RWPE2 (cell line): ENCODE data around the gene CCDC187.
"Not testable (repeated sequence)": the region's sequence is repeated elsewhere in the genome, so short reads cannot be mapped to it uniquely, and the experiment has no call there.

Experiments
- ATAC-seq: fragments of 200-7000 bp; cut with Tn5 transposase; 3 replicates; pipeline ENCODE4 v1.9.1; 2021; ENCODE audit warnings: low read depth
- DNase-seq: peaks from one replicate; pipeline ENCODE4 v3.0.0-alpha.2; 2020; ENCODE audit warnings: low spot score
- H3K27ac ChIP-seq: fragments of 450-650 bp; 2 replicates; pipeline ENCODE4 v1.5.1; 2017; ENCODE audit warnings: mild to moderate bottlenecking; ENCODE audit not compliant: poor library complexity, severe bottlenecking
- H3K27me3 ChIP-seq: fragments of 250-450 bp; sonication (Bioruptor Pico); 2 replicates; pipeline ENCODE4 v1.5.1; 2021; ENCODE audit warnings: mild to moderate bottlenecking, moderate library complexity; ENCODE audit not compliant: insufficient read depth, poor library complexity, severe bottlenecking
- H3K36me3 ChIP-seq: fragments of 250-450 bp; sonication (Bioruptor Pico); 2 replicates; pipeline ENCODE4 v1.5.1; 2020; ENCODE audit warnings: low read depth, mild to moderate bottlenecking, moderate library complexity
- H3K4me1 ChIP-seq: fragments of 250-450 bp; sonication (Bioruptor Pico); 2 replicates; pipeline ENCODE4 v1.5.1; 2021; ENCODE audit warnings: mild to moderate bottlenecking, moderate library complexity; ENCODE audit not compliant: insufficient read depth, poor library complexity, severe bottlenecking
- H3K4me3 ChIP-seq: fragments of 250-450 bp; sonication (Bioruptor Pico); 2 replicates; pipeline ENCODE4 v1.5.1; 2021; ENCODE audit warnings: mild to moderate bottlenecking, moderate library complexity; ENCODE audit not compliant: severe bottlenecking
- H3K9me3 ChIP-seq: fragments of 250-450 bp; sonication (Bioruptor Pico); 2 replicates; pipeline ENCODE4 v1.5.1; 2021; ENCODE audit warnings: mild to moderate bottlenecking, moderate library complexity; ENCODE audit not compliant: severe bottlenecking
- CTCF ChIP-seq: fragments of 450-650 bp; IDR thresholded peaks from one replicate; pipeline ENCODE4 v1.5.1; 2017; ENCODE audit warnings: mild to moderate bottlenecking, moderate library complexity; ENCODE audit not compliant: poor library complexity, severe bottlenecking

CCDC187 gene

GRCh38 chr9:136303825-136304416 is at the start of gene CCDC187:
CCDC187 (minus strand) TSS chr9:136304094; CDS start chr9:136303830, 264 bp downstream.
- Histone ChIP-seq H3K36me3 (no peaks in the 10 kb centered on the region), H3K27me3 (no peaks in the 10 kb centered on the region), H3K4me3 (no peak within 1 kb of the TSS), H3K4me1 (no peaks in the 10 kb centered on the region), H3K27ac (no peak within 1 kb of the TSS), H3K9me3 (no peaks in the 10 kb centered on the region)
- DNase-seq = no peak
- no peak for TF ChIP-seq CTCF
- no peak for ATAC-seq

- TF ChIP-seq CTCF = no peak
- no peak overlapping the region for H3K27ac ChIP-seq
- no peak overlapping the region for H3K4me3 ChIP-seq
- H3K27me3 ChIP-seq = no peaks in the 10 kb centered on the region
- no peaks in the 10 kb centered on the region for H3K9me3 ChIP-seq
- ATAC-seq = no peak
- no peaks in the 10 kb centered on the region for H3K36me3 ChIP-seq
- no peaks in the 10 kb centered on the region for H3K4me1 ChIP-seq
- no peak for DNase-seq
Observed at GRCh38 chr9:136353088-136353487, 49.2 kb upstream of the CCDC187 start.

- Histone ChIP-seq H3K27me3 (no peaks in the 10 kb centered on the region), H3K36me3 (no peaks in the 10 kb centered on the region), H3K4me3 (no peak overlapping the region), H3K4me1 (no peaks in the 10 kb centered on the region), H3K27ac (no peak overlapping the region), H3K9me3 (no peaks in the 10 kb centered on the region)
- ATAC-seq = no peak
- no peak for DNase-seq
- no peak for TF ChIP-seq CTCF
Observed at GRCh38 chr9:136352682-136353081, 48.8 kb upstream of the CCDC187 start.

- not testable (repeated sequence) for H3K9me3 ChIP-seq, DNase-seq, H3K4me1 ChIP-seq, H3K4me3 ChIP-seq, H3K27ac ChIP-seq, H3K27me3 ChIP-seq, H3K36me3 ChIP-seq, ATAC-seq
Observed at GRCh38 chr9:136351868-136352267, 48.0 kb upstream of the CCDC187 start.

- ATAC-seq = no peak
Observed at GRCh38 chr9:136351252-136351800, 47.4 kb upstream of the CCDC187 start.

More at GRCh38 chr9:136351252-136351800, 47.4 kb upstream of the CCDC187 start:
- Histone ChIP-seq H3K36me3 (no peaks in the 10 kb centered on the region), H3K27me3 (no peaks in the 10 kb centered on the region), H3K4me1 (no peaks in the 10 kb centered on the region), H3K27ac (no peak overlapping the region), H3K9me3 (no peaks in the 10 kb centered on the region), H3K4me3 (no peak overlapping the region)
- no peak for DNase-seq
- no peak for TF ChIP-seq CTCF
